ENCODE data around the gene ZBTB33. TPM values are rescaled to one million over a fixed set of nuclear protein-coding genes. Genes with fewer than 3 reads are reported as not detected.

ZBTB33 gene
- total RNA-seq, 2 donors from 2014 or later = 6.0 to 6.3 TPM

- no peaks in the 10 kb centered on the region for H3K9me3 ChIP-seq
- peak overlapping the region in 1 of 2 donors; percentile 10 for H3K27ac ChIP-seq
- DNase-seq (ENCODE audit: low spot score) = no peak
- TF ChIP-seq CTCF (IDR thresholded peaks at IDR 0.05) = no peak
- H3K4me1 ChIP-seq = no peaks in the 10 kb centered on the region
- no peaks in the 10 kb centered on the region for H3K36me3 ChIP-seq
- H3K4me3 ChIP-seq = no peak overlapping the region
- H3K27me3 ChIP-seq = no peaks in the 10 kb centered on the region
Observed at GRCh38 chrX:120269373-120270035, 18.9 kb downstream of the ZBTB33 start.

- Histone ChIP-seq H3K4me3 (no peak overlapping the region), H3K27ac (no peak overlapping the region), H3K36me3 (no peaks in the 10 kb centered on the region), H3K9me3 (no peaks in the 10 kb centered on the region), H3K27me3 (no peaks in the 10 kb centered on the region), H3K4me1 (no peaks in the 10 kb centered on the region)
- no peak for DNase-seq (ENCODE audit: low spot score)
- no peak for TF ChIP-seq CTCF (IDR thresholded peaks at IDR 0.05)
Observed at GRCh38 chrX:120270567-120270966, 20.0 kb downstream of the ZBTB33 start.

GRCh38 chrX:120271218-120271617, 20.6 kb downstream of the ZBTB33 start:
- no peaks in the 10 kb centered on the region for H3K9me3 ChIP-seq
- no peaks in the 10 kb centered on the region for H3K4me1 ChIP-seq
- H3K4me3 ChIP-seq = no peak overlapping the region
- H3K36me3 ChIP-seq = no peaks in the 10 kb centered on the region
- TF ChIP-seq CTCF (IDR thresholded peaks at IDR 0.05) = no peak
- H3K27me3 ChIP-seq = no peaks in the 10 kb centered on the region
- no peak for DNase-seq (ENCODE audit: low spot score)
- H3K27ac ChIP-seq = no peak overlapping the region

GRCh38 chrX:120274145-120274544, 23.5 kb downstream of the ZBTB33 start:
- no peaks in the 10 kb centered on the region for H3K36me3 ChIP-seq
- H3K4me3 ChIP-seq = no peak overlapping the region
- no peak for TF ChIP-seq CTCF (IDR thresholded peaks at IDR 0.05)
- H3K27ac ChIP-seq = no peak overlapping the region
- no peak for DNase-seq (ENCODE audit: low spot score)
- no peaks in the 10 kb centered on the region for H3K9me3 ChIP-seq
- no peaks in the 10 kb centered on the region for H3K27me3 ChIP-seq
- H3K4me1 ChIP-seq = no peaks in the 10 kb centered on the region

- TF ChIP-seq CTCF (IDR thresholded peaks at IDR 0.05) = no peak
- Histone ChIP-seq H3K27ac (no peak overlapping the region), H3K9me3 (no peaks in the 10 kb centered on the region), H3K27me3 (no peaks in the 10 kb centered on the region), H3K4me3 (no peak overlapping the region), H3K4me1 (no peaks in the 10 kb centered on the region), H3K36me3 (no peaks in the 10 kb centered on the region)
- no peak for DNase-seq (ENCODE audit: low spot score)
Observed at GRCh38 chrX:120274958-120275357, 24.3 kb downstream of the ZBTB33 start.
